ENCODE results near the gene TRIM46.
"Not testable (repeated sequence)": the region's sequence is repeated elsewhere in the genome, so short reads cannot be mapped to it uniquely, and the experiment has no call there.

GRCh38 chr1:155225404-155225759 lies 51.7 kb downstream of the TRIM46 start:
- not testable (repeated sequence) for TF ChIP-seq CTCF (IDR thresholded peaks at IDR 0.05); ZFX (IDR thresholded peaks at IDR 0.05; ENCODE audit: borderline replicate concordance)
